ENCODE results near the gene AP2S1. TPM values are rescaled to one million over a fixed set of nuclear protein-coding genes. Genes with fewer than 3 reads are reported as not detected.
"Not testable (repeated sequence)": the region's sequence is repeated elsewhere in the genome, so short reads cannot be mapped to it uniquely, and the experiment has no call there.

The AP2S1 gene
- total and polyA plus RNA-seq, 2 donors (not counting 1 experiment from before 2014, with no cell fraction given), result 143 to 201 TPM

DNA sequence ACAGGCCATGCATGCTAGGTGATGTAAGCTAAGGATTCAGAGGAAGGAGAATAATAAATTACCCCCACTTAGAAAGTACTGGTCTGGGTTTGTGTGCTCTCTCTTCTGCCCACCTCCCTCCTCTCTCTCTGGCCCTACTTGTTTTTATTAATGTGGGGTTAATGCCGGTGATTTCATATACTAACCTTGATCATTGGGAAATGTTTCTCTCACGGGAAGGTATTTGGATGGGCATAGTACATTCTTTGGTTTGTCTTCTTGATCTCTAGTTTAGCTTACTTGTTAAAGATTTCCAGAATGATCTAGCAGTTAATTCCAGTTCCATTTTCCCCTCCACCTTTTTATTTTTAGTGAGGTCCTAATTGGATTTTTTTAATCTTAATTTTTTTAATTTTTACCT lies 34.8 kb upstream of the AP2S1 start:
- Histone ChIP-seq H3K79me2 (ENCODE audit: control insufficient read depth, insufficient read depth, low read length) (peaks cover 54% of the 10 kb centered on the region), H3K27ac (ENCODE audit: insufficient read depth, low read length) (no peak overlapping the region), H3K4me2 (ENCODE audit: extremely low read depth, insufficient read depth, low read length) (no peak overlapping the region), H3K9ac (ENCODE audit: insufficient read depth, low read length) (no peak overlapping the region), H3K4me1 (ENCODE audit: control insufficient read depth, extremely low read depth, insufficient read depth, low read length) (peaks cover 2% of the 10 kb centered on the region), H2AFZ (ENCODE audit: low read length) (no peak overlapping the region), H3K9me3 (ENCODE audit: control insufficient read depth, insufficient read depth, low read depth, low read length) (no peaks in the 10 kb centered on the region), H4K20me1 (ENCODE audit: control insufficient read depth, extremely low read depth, insufficient read depth, low read length) (peaks cover under 1% of the 10 kb centered on the region), H3K27me3 (ENCODE audit: control insufficient read depth, insufficient read depth, low read length) (no peaks in the 10 kb centered on the region), H3K4me3 (replicated peaks in 1 of 4; ENCODE audit: control extremely low read depth in 1 of 4, insufficient read depth in 1 of 4, low read depth in 3 of 4, low read length in 4 of 4) (no peak overlapping the region), H3K36me3 (ENCODE audit: control insufficient read depth, insufficient read depth, low read length) (no peaks in the 10 kb centered on the region)
- no peak for DNase-seq (ENCODE audit: low read depth in 2 of 2)
- TF ChIP-seq, protein P1, sequence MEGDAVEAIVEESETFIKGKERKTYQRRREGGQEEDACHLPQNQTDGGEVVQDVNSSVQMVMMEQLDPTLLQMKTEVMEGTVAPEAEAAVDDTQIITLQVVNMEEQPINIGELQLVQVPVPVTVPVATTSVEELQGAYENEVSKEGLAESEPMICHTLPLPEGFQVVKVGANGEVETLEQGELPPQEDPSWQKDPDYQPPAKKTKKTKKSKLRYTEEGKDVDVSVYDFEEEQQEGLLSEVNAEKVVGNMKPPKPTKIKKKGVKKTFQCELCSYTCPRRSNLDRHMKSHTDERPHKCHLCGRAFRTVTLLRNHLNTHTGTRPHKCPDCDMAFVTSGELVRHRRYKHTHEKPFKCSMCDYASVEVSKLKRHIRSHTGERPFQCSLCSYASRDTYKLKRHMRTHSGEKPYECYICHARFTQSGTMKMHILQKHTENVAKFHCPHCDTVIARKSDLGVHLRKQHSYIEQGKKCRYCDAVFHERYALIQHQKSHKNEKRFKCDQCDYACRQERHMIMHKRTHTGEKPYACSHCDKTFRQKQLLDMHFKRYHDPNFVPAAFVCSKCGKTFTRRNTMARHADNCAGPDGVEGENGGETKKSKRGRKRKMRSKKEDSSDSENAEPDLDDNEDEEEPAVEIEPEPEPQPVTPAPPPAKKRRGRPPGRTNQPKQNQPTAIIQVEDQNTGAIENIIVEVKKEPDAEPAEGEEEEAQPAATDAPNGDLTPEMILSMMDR (conservative IDR thresholded peaks at IDR 0.05 in 1 of 2, IDR thresholded peaks at IDR 0.05 in 1 of 2; ENCODE audit: low read depth in 1 of 2, low read length in 2 of 2), result no peak
- TF ChIP-seq EZH2 (IDR thresholded peaks at IDR 0.05; ENCODE audit: low read length, missing control alignments), result no peak

DNA sequence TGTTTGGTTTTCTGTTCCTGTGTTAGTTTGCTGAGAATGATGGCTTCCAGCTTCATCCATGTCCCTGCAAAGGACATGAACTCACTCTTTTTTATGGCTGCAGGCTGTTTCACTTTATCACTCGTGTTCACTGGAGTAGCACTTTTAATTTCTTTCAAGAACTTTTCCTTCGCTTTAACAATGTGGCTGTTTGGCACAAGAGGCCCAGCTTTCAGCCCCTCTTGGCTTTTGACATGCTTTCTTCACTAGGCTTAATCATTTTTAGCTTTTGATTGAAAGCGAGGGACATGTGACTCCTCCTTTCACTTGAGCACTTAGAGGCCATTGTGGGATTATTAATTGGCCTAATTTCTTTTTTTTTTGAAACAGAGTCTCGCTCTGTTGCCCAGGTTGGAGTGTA lies 32.1 kb upstream of the AP2S1 start:
- not testable (repeated sequence) for H3K9ac ChIP-seq (ENCODE audit: insufficient read depth, low read length); DNase-seq (ENCODE audit: low read depth in 2 of 2); H3K27ac ChIP-seq (ENCODE audit: insufficient read depth, low read length); H3K36me3 ChIP-seq (ENCODE audit: control insufficient read depth, insufficient read depth, low read length); H2AFZ ChIP-seq (ENCODE audit: low read length); H3K4me2 ChIP-seq (ENCODE audit: extremely low read depth, insufficient read depth, low read length); H3K4me3 ChIP-seq (replicated peaks in 1 of 4; ENCODE audit: control extremely low read depth in 1 of 4, insufficient read depth in 1 of 4, low read depth in 3 of 4, low read length in 4 of 4); H4K20me1 ChIP-seq (ENCODE audit: control insufficient read depth, extremely low read depth, insufficient read depth, low read length); H3K9me3 ChIP-seq (ENCODE audit: control insufficient read depth, insufficient read depth, low read depth, low read length); H3K27me3 ChIP-seq (ENCODE audit: control insufficient read depth, insufficient read depth, low read length)
- Histone ChIP-seq H3K4me1 (ENCODE audit: control insufficient read depth, extremely low read depth, insufficient read depth, low read length) (peaks cover 18% of the 10 kb centered on the region), H3K79me2 (ENCODE audit: control insufficient read depth, insufficient read depth, low read length) (peaks cover 52% of the 10 kb centered on the region)

DNA sequence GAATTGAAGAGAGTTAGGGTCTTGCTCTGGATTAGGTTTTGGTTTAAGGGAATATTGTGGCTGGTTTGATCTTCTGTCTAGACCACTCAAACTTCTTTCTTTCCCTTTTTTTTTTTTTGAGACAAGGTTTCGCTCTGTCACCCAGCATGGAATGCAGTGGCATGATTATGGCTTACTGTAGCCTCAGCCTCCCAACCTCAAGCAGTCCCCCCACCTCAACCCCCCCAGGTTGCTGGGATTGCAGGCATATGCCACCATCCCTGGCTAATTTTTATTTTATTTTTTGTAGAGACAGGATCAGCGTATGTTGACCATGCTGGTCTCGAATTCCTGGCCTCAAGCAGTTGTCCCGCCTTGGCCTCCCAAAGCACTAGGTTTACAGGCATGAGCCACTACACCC lies 31.4 kb upstream of the AP2S1 start:
- no peak for DNase-seq (ENCODE audit: low read depth in 2 of 2)
- H4K20me1 ChIP-seq (ENCODE audit: control insufficient read depth, extremely low read depth, insufficient read depth, low read length), result no peaks in the 10 kb centered on the region
- peaks cover 18% of the 10 kb centered on the region for H3K4me1 ChIP-seq (ENCODE audit: control insufficient read depth, extremely low read depth, insufficient read depth, low read length)
- no peaks in the 10 kb centered on the region for H3K27me3 ChIP-seq (ENCODE audit: control insufficient read depth, insufficient read depth, low read length)
- no peak overlapping the region for H3K4me3 ChIP-seq (replicated peaks in 1 of 4; ENCODE audit: control extremely low read depth in 1 of 4, insufficient read depth in 1 of 4, low read depth in 3 of 4, low read length in 4 of 4)
- H3K9ac ChIP-seq (ENCODE audit: insufficient read depth, low read length), result no peak overlapping the region
- H3K79me2 ChIP-seq (ENCODE audit: control insufficient read depth, insufficient read depth, low read length), result peaks cover 45% of the 10 kb centered on the region
- TF ChIP-seq EZH2 (IDR thresholded peaks at IDR 0.05; ENCODE audit: low read length, missing control alignments), result no peak
- TF ChIP-seq, protein P1 (conservative IDR thresholded peaks at IDR 0.05 in 1 of 2, IDR thresholded peaks at IDR 0.05 in 1 of 2; ENCODE audit: low read depth in 1 of 2, low read length in 2 of 2), result no peak
- H3K4me2 ChIP-seq (ENCODE audit: extremely low read depth, insufficient read depth, low read length), result no peak overlapping the region
- H2AFZ ChIP-seq (ENCODE audit: low read length), result no peak overlapping the region
- no peaks in the 10 kb centered on the region for H3K9me3 ChIP-seq (ENCODE audit: control insufficient read depth, insufficient read depth, low read depth, low read length)
- no peaks in the 10 kb centered on the region for H3K36me3 ChIP-seq (ENCODE audit: control insufficient read depth, insufficient read depth, low read length)
- H3K27ac ChIP-seq (ENCODE audit: insufficient read depth, low read length), result no peak overlapping the region
